Measurements from ENCODE around the gene GYPC. TPM values are rescaled to one million over a fixed set of nuclear protein-coding genes. Genes with fewer than 3 reads are reported as not detected.
"Not testable (repeated sequence)": the region's sequence is repeated elsewhere in the genome, so short reads cannot be mapped to it uniquely, and the experiment has no call there.

Gene GYPC
- 10 to 100 TPM; 60.5 to 65.5 (median 61.7) TPM for polyA plus RNA-seq (ENCODE audit: insufficient read length in 3 of 3)
- long read RNA-seq, donor 1, transcript GYPC-201 (4 exons, 1,246 nt) = major isoform, 33 of 182 reads
- long read RNA-seq, donor 1, partial matches to known transcripts = 148 of 182 reads
- long read RNA-seq, donor 1, other reads (novel, unspliced or antisense) = 0 of 182 reads
- long read RNA-seq, donor 2, transcript GYPC-201 (4 exons, 1,246 nt) = major isoform, 22 of 185 reads
- long read RNA-seq, donor 2, partial matches to known transcripts = 159 of 185 reads
- long read RNA-seq, donor 2, other reads (novel, unspliced or antisense) = 0 of 185 reads
- long read RNA-seq, donor 3, transcript GYPC-201 (4 exons, 1,246 nt) = major isoform, 61 of 219 reads
- long read RNA-seq, donor 3, partial matches to known transcripts = 154 of 219 reads
- long read RNA-seq, donor 3, other reads (novel, unspliced or antisense) = 0 of 219 reads
- long read RNA-seq, donor 4, transcript GYPC-201 (4 exons, 1,246 nt) = major isoform, 28 of 87 reads
- long read RNA-seq, donor 4, partial matches to known transcripts = 57 of 87 reads
- long read RNA-seq, donor 4, other reads (novel, unspliced or antisense) = 0 of 87 reads
- long read RNA-seq, donor 5 = 0 reads
- long read RNA-seq, donor 6, transcript GYPC-201 (4 exons, 1,246 nt) = major isoform, 37 of 40 reads
- long read RNA-seq, donor 6, partial matches to known transcripts = 0 of 40 reads
- long read RNA-seq, donor 6, other reads (novel, unspliced or antisense) = 0 of 40 reads
- long read RNA-seq, donor 7, transcript GYPC-201 (4 exons, 1,246 nt) = major isoform, 43 of 201 reads
- long read RNA-seq, donor 7, partial matches to known transcripts = 154 of 201 reads
- long read RNA-seq, donor 7, other reads (novel, unspliced or antisense) = 0 of 201 reads
- long read RNA-seq, donor 8, transcript GYPC-203 (3 exons, 932 nt) = minor isoform, 8 of 346 reads
- long read RNA-seq, donor 8, transcript GYPC-201 (4 exons, 1,246 nt) = major isoform, 61 of 346 reads
- long read RNA-seq, donor 8, partial matches to known transcripts = 277 of 346 reads
- long read RNA-seq, donor 8, other reads (novel, unspliced or antisense) = 0 of 346 reads
- long read RNA-seq, donor 9, transcript GYPC-203 (3 exons, 932 nt) = major isoform, 22 of 46 reads
- long read RNA-seq, donor 9, transcript GYPC-201 (4 exons, 1,246 nt) = minor isoform, 18 of 46 reads
- long read RNA-seq, donor 9, partial matches to known transcripts = 6 of 46 reads
- long read RNA-seq, donor 9, other reads (novel, unspliced or antisense) = 0 of 46 reads
- long read RNA-seq, donor 10, transcript GYPC-201 (4 exons, 1,246 nt) = major isoform, 49 of 201 reads
- long read RNA-seq, donor 10, partial matches to known transcripts = 148 of 201 reads
- long read RNA-seq, donor 10, other reads (novel, unspliced or antisense) = 0 of 201 reads
- long read RNA-seq, donor 11, transcript GYPC-201 (4 exons, 1,246 nt) = major isoform, 25 of 94 reads
- long read RNA-seq, donor 11, partial matches to known transcripts = 67 of 94 reads
- long read RNA-seq, donor 11, other reads (novel, unspliced or antisense) = 0 of 94 reads
- long read RNA-seq, donor 12, transcript GYPC-201 (4 exons, 1,246 nt) = major isoform, 14 of 16 reads
- long read RNA-seq, donor 12, partial matches to known transcripts = 0 of 16 reads
- long read RNA-seq, donor 12, other reads (novel, unspliced or antisense) = 0 of 16 reads
- long read RNA-seq, donor 13, transcript GYPC-203 (3 exons, 932 nt) = minor isoform, 9 of 351 reads
- long read RNA-seq, donor 13, transcript GYPC-201 (4 exons, 1,246 nt) = major isoform, 60 of 351 reads
- long read RNA-seq, donor 13, partial matches to known transcripts = 282 of 351 reads
- long read RNA-seq, donor 13, other reads (novel, unspliced or antisense) = 0 of 351 reads
- long read RNA-seq, donor 14, transcript GYPC-203 (3 exons, 932 nt) = minor isoform, 23 of 135 reads
- long read RNA-seq, donor 14, transcript GYPC-201 (4 exons, 1,246 nt) = major isoform, 29 of 135 reads
- long read RNA-seq, donor 14, partial matches to known transcripts = 83 of 135 reads
- long read RNA-seq, donor 14, other reads (novel, unspliced or antisense) = 0 of 135 reads
- long read RNA-seq, donor 15, transcript GYPC-201 (4 exons, 1,246 nt) = major isoform, 17 of 19 reads
- long read RNA-seq, donor 15, partial matches to known transcripts = 0 of 19 reads
- long read RNA-seq, donor 15, other reads (novel, unspliced or antisense) = 0 of 19 reads
- long read RNA-seq, donor 16, transcript GYPC-201 (4 exons, 1,246 nt) = major isoform, 93 of 111 reads
- long read RNA-seq, donor 16, transcript GYPC-203 (3 exons, 932 nt) = minor isoform, 9 of 111 reads
- long read RNA-seq, donor 16, partial matches to known transcripts = 9 of 111 reads
- long read RNA-seq, donor 16, other reads (novel, unspliced or antisense) = 0 of 111 reads

DNA sequence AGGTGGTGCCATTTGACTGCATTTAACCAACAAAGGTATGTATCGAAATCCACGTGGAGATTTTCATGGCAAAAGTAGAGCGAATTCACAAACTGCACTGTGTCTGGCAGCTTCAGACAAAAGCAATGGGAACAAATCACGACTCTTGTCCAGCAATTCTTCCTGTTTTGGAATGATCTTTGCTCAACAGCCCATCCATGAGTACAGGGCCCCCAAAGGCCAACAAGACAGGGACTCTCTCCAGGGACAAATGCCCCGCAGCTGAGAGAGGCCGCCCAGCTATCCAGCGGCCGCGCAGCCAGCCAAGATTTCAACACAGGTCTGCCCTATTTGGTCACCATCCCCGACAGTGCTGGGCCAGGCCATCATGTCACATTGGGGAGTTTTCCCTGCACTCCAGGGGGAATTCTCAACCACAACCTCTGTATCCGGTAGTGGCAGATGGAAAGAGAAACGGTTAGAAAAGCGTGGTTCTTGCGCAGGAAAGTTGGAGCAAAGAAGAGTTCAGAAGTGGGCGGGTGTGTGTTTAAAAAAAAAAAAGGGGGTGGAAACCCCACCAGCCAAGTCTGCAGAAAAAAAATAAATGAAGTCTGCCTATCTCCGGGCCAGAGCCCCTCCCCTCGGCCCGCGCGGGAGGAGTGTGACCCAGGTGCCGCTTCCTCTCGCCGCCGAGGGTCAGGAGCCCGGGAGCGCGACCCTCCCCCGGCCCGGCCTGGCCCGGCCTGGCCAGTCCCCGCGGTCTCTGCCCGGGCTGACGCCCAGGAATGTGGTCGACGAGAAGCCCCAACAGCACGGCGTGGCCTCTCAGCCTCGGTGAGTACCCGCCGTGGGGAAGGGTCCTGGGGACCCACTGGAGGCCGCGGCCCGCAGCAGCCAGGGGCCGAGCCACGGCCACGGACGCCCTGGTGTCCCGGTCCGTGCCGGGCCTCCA is at the start of gene GYPC:
Gene GYPC (plus strand): TSS at position 659 of the 931 bp plus-strand sequence. CDS start 106 bp downstream, at position 765.
- DNase-seq (ENCODE audit: extremely low read depth in 1 of 11, low read depth in 9 of 11, low spot score in 4 of 11) = peak in 5 of 11 donors; percentile 28 to 51 (median 43)

GRCh38 chr2:126614524-126615227 is 41.3 kb upstream of the GYPC start:
- DNase-seq (ENCODE audit: extremely low read depth in 1 of 11, low read depth in 9 of 11, low spot score in 4 of 11) = no peak

DNA sequence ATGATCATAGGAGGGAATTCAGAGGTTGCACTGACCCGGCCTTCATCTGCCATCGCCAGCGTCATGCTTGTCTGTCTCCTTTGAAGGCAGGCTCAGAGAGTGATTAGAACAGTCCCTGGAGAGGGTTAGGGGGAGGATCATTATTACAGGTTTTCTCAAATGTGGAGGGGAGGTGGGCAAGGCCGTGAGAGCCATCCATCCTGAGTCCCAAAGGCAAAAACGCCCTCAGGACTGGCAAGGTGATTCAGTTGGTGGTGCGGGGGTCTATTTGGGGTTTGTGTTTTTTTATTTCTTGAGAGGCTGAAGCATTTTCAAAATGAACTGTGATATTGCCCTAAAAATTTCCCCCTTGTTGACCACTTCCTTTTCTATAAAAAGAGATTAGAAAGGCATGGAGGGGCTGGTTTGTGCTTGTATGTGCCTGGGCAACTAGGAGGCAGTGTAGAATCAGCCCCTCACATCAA is 39.3 kb upstream of the GYPC start:
- no peak for DNase-seq (ENCODE audit: extremely low read depth in 1 of 11, low read depth in 9 of 11, low spot score in 4 of 11)

- DNase-seq (ENCODE audit: extremely low read depth in 1 of 11, low read depth in 9 of 11, low spot score in 4 of 11) = no peak
These were observed 35.7 kb upstream of the GYPC start for GRCh38 chr2:126620302-126620701.

DNA sequence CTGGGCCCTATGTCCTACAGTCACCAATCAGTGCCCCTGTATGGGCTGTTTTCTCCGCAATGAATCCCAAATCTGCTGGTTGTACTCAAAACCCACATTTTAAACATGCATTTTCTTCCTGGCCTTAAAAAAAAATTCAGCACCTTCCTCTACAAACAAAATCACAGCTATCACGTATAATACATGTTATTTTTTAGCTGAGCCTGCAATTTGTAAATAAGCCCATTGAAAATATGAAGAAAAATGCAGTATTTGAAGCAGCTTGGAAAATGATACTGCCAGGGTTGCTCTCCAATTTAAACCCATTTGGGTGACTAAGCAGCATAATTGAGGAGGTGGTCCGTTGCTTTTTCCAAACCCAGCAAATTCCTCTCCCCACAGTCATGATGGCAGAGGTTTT is 33.0 kb upstream of the GYPC start:
- DNase-seq (ENCODE audit: extremely low read depth in 1 of 11, low read depth in 9 of 11, low spot score in 4 of 11) = no peak

DNA sequence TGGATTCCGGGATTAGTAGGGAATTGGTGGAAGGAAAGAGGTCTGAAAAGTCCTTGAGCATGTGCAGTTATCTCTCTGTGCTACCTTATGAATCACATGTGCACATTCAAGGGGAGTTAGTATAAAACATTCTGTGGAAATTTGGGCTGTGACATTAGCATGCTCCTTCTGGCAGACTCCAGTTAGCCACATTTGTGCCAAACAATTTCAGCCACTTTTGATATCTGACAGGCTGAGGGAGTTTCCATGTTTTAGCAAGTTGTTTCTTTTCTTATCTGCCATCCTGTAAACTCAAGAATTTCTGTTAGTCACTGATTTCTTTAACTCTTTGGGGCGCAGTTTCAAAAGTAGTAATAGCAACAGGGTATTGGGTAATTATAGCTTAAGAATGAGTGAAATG is 28.3 kb upstream of the GYPC start:
- DNase-seq (ENCODE audit: extremely low read depth in 1 of 11, low read depth in 9 of 11, low spot score in 4 of 11) = no peak

GRCh38 chr2:126634273-126634861 is 21.6 kb upstream of the GYPC start:
- no peak for DNase-seq (ENCODE audit: extremely low read depth in 1 of 11, low read depth in 9 of 11, low spot score in 4 of 11)

DNA sequence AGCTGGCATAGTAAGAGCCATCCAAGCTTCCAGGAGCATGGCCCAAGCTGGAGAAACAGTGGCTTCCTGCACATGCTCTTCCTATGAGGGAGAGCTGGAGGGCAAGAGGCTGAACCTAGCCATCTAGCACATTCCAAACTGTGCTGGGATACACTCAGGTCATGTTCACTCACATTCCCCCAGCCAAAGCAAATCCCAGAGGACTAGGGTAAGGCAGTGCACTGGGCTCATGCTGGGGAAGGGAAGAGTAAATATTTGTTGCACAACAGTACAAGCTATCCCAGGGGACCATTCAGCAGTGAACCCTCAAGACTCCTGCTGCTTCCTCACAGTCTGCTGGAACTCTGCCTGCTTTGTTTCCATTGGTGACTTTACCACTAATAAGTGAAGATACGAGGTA is 20.7 kb upstream of the GYPC start:
- DNase-seq (ENCODE audit: extremely low read depth in 1 of 11, low read depth in 9 of 11, low spot score in 4 of 11) = no peak

- no peak for DNase-seq (ENCODE audit: extremely low read depth in 1 of 11, low read depth in 9 of 11, low spot score in 4 of 11)
These were observed 20.2 kb upstream of the GYPC start for GRCh38 chr2:126635736-126636135.

DNA sequence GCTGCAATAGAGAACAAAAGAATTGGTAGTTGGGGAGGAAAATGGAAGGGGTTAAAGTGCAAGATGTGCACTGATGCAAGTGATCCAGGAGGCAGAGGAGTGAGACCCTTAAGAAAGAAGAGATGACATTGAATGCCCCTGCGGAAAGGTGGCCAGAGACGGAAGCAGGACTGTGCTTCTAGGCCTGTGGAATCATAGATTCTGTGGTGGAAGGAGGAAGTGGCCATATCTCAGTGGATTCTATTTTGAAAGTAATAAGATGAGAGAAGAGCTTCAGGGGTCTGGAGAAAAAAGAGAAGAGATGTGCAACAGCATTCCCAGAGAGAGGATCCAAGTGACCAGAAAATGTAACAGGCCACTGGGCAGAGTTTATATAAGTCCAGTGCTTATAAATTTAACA is 18.6 kb upstream of the GYPC start:
- no peak for DNase-seq (ENCODE audit: extremely low read depth in 1 of 11, low read depth in 9 of 11, low spot score in 4 of 11)

GRCh38 chr2:126638746-126639145 is 17.2 kb upstream of the GYPC start:
- DNase-seq (ENCODE audit: extremely low read depth in 1 of 11, low read depth in 9 of 11, low spot score in 4 of 11) = no peak

- no peak for DNase-seq (ENCODE audit: extremely low read depth in 1 of 11, low read depth in 9 of 11, low spot score in 4 of 11)
These were observed 16.7 kb upstream of the GYPC start for GRCh38 chr2:126639276-126639675.

DNA sequence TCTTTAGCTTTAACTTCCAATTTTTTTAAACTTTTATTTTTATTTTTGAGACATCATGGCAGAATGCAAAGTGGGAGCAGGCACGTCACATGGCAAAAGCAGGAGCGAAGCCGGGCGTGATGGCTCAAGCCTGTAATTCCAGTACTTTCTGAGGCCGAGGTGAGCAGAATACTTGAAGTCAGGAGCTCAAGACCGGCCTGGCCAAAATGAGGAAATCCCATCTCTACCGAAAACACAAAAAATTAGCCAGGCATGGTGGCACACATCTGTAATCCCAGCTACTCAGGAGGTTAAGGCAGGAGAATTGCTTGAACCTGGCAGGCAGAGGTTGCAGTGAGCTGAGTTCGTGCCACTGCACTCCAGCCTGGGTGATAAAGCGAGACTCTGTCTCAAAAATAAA is 14.7 kb upstream of the GYPC start:
- DNase-seq (ENCODE audit: extremely low read depth in 1 of 11, low read depth in 9 of 11, low spot score in 4 of 11) = not testable (repeated sequence)

GRCh38 chr2:126642031-126642430 is 13.9 kb upstream of the GYPC start:
- no peak for DNase-seq (ENCODE audit: extremely low read depth in 1 of 11, low read depth in 9 of 11, low spot score in 4 of 11)

DNA sequence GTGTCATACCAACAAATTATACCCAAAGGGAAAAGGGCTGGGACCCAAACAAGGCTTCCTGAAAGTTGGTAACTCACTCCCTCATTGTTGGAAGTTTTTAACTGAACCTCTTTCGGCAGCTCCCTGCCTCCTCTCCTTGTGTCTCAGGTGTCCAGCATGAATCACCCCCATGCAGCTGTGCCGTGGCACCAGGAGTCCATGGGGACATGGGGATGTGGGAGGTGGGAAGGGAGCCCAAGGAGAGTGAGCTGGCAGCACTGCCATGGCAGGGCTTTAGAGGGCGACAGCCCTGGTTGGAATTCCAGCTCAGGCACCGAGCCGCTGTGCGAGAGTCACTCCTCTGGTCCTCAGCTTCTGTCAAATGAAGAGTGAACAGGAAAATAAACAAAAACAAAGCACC is 12.5 kb upstream of the GYPC start:
- DNase-seq (ENCODE audit: extremely low read depth in 1 of 11, low read depth in 9 of 11, low spot score in 4 of 11) = no peak
